ENCODE data around the gene ZBTB9.

DNA sequence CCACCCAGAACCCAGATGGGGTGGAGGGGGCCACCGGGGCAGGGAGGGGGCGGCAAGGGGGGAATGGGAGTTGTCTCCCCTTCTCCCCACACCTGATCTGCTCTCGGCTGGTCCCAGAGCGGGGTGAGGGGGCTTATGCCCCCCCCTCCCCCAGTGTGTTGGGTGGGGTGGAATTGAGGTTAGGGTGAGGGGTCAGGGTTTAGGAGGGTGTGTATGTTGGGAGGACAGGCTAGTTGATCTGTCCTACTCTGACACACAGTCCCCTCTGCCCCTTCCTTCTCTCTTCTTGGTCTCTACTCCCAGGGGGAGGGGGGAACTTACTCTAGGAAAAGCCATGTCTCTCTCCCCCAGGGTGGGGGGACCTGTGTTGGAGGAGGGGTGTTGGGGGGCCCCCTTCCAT, 1.9 kb upstream of the ZBTB9 start:
- TF ChIP-seq ZNF843 (tag by site-specific recombination; IDR thresholded peaks at IDR 0.05) (no peak), SP2 (tag by site-specific recombination; IDR thresholded peaks at IDR 0.05) (no peak), ZNF221 (tag by site-specific recombination; IDR thresholded peaks at IDR 0.05; ENCODE audit: borderline replicate concordance) (no peak), PRDM1 (tag by site-specific recombination; IDR thresholded peaks at IDR 0.05) (no peak), TCF7L2 (IDR thresholded peaks at IDR 0.05; ENCODE audit: borderline replicate concordance, low read depth, low read length) (no peak), BCL11A (tag by site-specific recombination; IDR thresholded peaks at IDR 0.05; ENCODE audit: low read depth) (no peak), RBAK (tag by site-specific recombination; IDR thresholded peaks at IDR 0.05) (no peak)
- TF ChIP-seq, protein P1, sequence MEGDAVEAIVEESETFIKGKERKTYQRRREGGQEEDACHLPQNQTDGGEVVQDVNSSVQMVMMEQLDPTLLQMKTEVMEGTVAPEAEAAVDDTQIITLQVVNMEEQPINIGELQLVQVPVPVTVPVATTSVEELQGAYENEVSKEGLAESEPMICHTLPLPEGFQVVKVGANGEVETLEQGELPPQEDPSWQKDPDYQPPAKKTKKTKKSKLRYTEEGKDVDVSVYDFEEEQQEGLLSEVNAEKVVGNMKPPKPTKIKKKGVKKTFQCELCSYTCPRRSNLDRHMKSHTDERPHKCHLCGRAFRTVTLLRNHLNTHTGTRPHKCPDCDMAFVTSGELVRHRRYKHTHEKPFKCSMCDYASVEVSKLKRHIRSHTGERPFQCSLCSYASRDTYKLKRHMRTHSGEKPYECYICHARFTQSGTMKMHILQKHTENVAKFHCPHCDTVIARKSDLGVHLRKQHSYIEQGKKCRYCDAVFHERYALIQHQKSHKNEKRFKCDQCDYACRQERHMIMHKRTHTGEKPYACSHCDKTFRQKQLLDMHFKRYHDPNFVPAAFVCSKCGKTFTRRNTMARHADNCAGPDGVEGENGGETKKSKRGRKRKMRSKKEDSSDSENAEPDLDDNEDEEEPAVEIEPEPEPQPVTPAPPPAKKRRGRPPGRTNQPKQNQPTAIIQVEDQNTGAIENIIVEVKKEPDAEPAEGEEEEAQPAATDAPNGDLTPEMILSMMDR (tag by site-specific recombination; IDR thresholded peaks at IDR 0.05): no peak
- TF ChIP-seq, protein P2, sequence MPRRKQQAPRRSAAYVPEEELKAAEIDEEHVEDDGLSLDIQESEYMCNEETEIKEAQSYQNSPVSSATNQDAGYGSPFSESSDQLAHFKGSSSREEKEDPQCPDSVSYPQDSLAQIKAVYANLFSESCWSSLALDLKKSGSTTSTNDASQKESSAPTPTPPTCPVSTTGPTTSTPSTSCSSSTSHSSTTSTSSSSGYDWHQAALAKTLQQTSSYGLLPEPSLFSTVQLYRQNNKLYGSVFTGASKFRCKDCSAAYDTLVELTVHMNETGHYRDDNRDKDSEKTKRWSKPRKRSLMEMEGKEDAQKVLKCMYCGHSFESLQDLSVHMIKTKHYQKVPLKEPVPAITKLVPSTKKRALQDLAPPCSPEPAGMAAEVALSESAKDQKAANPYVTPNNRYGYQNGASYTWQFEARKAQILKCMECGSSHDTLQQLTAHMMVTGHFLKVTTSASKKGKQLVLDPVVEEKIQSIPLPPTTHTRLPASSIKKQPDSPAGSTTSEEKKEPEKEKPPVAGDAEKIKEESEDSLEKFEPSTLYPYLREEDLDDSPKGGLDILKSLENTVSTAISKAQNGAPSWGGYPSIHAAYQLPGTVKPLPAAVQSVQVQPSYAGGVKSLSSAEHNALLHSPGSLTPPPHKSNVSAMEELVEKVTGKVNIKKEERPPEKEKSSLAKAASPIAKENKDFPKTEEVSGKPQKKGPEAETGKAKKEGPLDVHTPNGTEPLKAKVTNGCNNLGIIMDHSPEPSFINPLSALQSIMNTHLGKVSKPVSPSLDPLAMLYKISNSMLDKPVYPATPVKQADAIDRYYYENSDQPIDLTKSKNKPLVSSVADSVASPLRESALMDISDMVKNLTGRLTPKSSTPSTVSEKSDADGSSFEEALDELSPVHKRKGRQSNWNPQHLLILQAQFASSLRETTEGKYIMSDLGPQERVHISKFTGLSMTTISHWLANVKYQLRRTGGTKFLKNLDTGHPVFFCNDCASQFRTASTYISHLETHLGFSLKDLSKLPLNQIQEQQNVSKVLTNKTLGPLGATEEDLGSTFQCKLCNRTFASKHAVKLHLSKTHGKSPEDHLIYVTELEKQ (tag by site-specific recombination; IDR thresholded peaks at IDR 0.05; ENCODE audit: borderline replicate concordance): no peak
- TF ChIP-seq, protein P3, sequence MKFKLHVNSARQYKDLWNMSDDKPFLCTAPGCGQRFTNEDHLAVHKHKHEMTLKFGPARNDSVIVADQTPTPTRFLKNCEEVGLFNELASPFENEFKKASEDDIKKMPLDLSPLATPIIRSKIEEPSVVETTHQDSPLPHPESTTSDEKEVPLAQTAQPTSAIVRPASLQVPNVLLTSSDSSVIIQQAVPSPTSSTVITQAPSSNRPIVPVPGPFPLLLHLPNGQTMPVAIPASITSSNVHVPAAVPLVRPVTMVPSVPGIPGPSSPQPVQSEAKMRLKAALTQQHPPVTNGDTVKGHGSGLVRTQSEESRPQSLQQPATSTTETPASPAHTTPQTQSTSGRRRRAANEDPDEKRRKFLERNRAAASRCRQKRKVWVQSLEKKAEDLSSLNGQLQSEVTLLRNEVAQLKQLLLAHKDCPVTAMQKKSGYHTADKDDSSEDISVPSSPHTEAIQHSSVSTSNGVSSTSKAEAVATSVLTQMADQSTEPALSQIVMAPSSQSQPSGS (tag by site-specific recombination; IDR thresholded peaks at IDR 0.05; ENCODE audit: low read depth): no peak
- TF ChIP-seq, protein P4, sequence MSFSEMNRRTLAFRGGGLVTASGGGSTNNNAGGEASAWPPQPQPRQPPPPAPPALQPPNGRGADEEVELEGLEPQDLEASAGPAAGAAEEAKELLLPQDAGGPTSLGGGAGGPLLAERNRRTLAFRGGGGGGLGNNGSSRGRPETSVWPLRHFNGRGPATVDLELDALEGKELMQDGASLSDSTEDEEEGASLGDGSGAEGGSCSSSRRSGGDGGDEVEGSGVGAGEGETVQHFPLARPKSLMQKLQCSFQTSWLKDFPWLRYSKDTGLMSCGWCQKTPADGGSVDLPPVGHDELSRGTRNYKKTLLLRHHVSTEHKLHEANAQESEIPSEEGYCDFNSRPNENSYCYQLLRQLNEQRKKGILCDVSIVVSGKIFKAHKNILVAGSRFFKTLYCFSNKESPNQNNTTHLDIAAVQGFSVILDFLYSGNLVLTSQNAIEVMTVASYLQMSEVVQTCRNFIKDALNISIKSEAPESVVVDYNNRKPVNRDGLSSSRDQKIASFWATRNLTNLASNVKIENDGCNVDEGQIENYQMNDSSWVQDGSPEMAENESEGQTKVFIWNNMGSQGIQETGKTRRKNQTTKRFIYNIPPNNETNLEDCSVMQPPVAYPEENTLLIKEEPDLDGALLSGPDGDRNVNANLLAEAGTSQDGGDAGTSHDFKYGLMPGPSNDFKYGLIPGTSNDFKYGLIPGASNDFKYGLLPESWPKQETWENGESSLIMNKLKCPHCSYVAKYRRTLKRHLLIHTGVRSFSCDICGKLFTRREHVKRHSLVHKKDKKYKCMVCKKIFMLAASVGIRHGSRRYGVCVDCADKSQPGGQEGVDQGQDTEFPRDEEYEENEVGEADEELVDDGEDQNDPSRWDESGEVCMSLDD (tag by site-specific recombination; IDR thresholded peaks at IDR 0.05): no peak
- TF ChIP-seq, protein P5, sequence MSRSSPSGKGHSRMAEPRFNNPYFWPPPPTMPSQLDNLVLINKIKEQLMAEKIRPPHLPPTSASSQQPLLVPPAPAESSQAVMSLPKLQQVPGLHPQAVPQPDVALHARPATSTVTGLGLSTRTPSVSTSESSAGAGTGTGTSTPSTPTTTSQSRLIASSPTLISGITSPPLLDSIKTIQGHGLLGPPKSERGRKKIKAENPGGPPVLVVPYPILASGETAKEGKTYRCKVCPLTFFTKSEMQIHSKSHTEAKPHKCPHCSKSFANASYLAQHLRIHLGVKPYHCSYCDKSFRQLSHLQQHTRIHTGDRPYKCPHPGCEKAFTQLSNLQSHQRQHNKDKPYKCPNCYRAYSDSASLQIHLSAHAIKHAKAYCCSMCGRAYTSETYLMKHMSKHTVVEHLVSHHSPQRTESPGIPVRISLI (tag by site-specific recombination; IDR thresholded peaks at IDR 0.05): no peak
- TF ChIP-seq, protein P6, sequence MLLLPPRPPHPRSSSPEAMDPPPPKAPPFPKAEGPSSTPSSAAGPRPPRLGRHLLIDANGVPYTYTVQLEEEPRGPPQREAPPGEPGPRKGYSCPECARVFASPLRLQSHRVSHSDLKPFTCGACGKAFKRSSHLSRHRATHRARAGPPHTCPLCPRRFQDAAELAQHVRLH (tag by site-specific recombination; IDR thresholded peaks at IDR 0.05): no peak
